ENCODE measurements around the gene FHL1. TPM values are rescaled to one million over a fixed set of nuclear protein-coding genes. Genes with fewer than 3 reads are reported as not detected.

Gene FHL1
- polyA plus RNA-seq, 1 of the 3 experiments (the other 2 are of a cell fraction): 57.8 TPM

- TF ChIP-seq TAF1 (IDR thresholded peaks at IDR 0.05; ENCODE audit: borderline replicate concordance, low read depth, low read length) (no peak), JUND (IDR thresholded peaks at IDR 0.05) (no peak), RFX5 (IDR thresholded peaks at IDR 0.05; ENCODE audit: low read length) (no peak), YY1 (IDR thresholded peaks at IDR 0.05; ENCODE audit: low read depth) (no peak)
Observed at GRCh38 chrX:136206916-136207315, 59.6 kb downstream of the FHL1 start (continued).

GRCh38 chrX:136207546-136207945, 60.2 kb downstream of the FHL1 start:
- ChIA-PET POLR2A (no interaction called here), CTCF (interaction anchor here (4.9 kb wide), 1 partner anchor 178 kb away, joined by 42 read pairs; no protein-coding TSS in a partner anchor)
- no peak overlapping the region for H3K4me2 ChIP-seq

GRCh38 chrX:136209016-136209738, 61.8 kb downstream of the FHL1 start:
- H3K9ac ChIP-seq: no peak overlapping the region

More at GRCh38 chrX:136207546-136207945, 60.2 kb downstream of the FHL1 start:
- H3F3A ChIP-seq (replicated peaks; ENCODE audit: insufficient read depth): no peaks in the 10 kb centered on the region
- TF ChIP-seq YY1 (IDR thresholded peaks at IDR 0.05; ENCODE audit: low read depth) (no peak), ELF1 (IDR thresholded peaks at IDR 0.05) (no peak), RXRA (IDR thresholded peaks at IDR 0.05; ENCODE audit: borderline replicate concordance, low read depth) (no peak)
- peaks cover 0 to 24% of the 10 kb centered on the region in 2 experiments for H3K36me3 ChIP-seq (replicated peaks in 1 of 2; ENCODE audit: control insufficient read depth in 1 of 2, insufficient read depth in 2 of 2, low read length in 1 of 2)
- H4K20me1 ChIP-seq (ENCODE audit: insufficient read depth): no peaks in the 10 kb centered on the region
- H3K9me3 ChIP-seq: no peaks in the 10 kb centered on the region
- no peak overlapping the region for H2AFZ ChIP-seq (ENCODE audit: low read depth)
- DNase-seq: no peak
- H3K9ac ChIP-seq: no peak overlapping the region
- no peak overlapping the region for H3K4me3 ChIP-seq (ENCODE audit: low read depth in 2 of 2, low read length in 1 of 2)
- WGBS (ENCODE audit: low lambda C conversion rate): 80% methylated on average over 1 of the region's 4 CpGs
- no peak overlapping the region for H3K27ac ChIP-seq (ENCODE audit: low read depth in 2 of 2, low read length in 1 of 2)
- no peaks in the 10 kb centered on the region for H3K4me1 ChIP-seq (ENCODE audit: control insufficient read depth in 1 of 2, insufficient read depth in 2 of 2, low read depth in 1 of 2, low read length in 1 of 2)
- H3K79me2 ChIP-seq (ENCODE audit: insufficient read depth): no peaks in the 10 kb centered on the region
- H3K27me3 ChIP-seq (ENCODE audit: insufficient read depth): peaks cover 6% of the 10 kb centered on the region; the same call in 1 of the 2 replicates
- no peaks in the 10 kb centered on the region for H3K9me2 ChIP-seq

More at GRCh38 chrX:136209016-136209738, 61.8 kb downstream of the FHL1 start:
- ChIA-PET CTCF (interaction anchor here (0.6 to 4.9 kb wide), 12 partner anchors 9 to 324 kb away, joined by 3 to 42 read pairs (median 3); no protein-coding TSS in a partner anchor), POLR2A (interaction anchor here (1.4 kb wide), 1 partner anchor 181 kb away, joined by 3 read pairs; no protein-coding TSS in a partner anchor)
- H3K4me1 ChIP-seq (ENCODE audit: control insufficient read depth in 1 of 2, insufficient read depth in 2 of 2, low read depth in 1 of 2, low read length in 1 of 2): no peaks in the 10 kb centered on the region
- H3K36me3 ChIP-seq (replicated peaks in 1 of 2; ENCODE audit: control insufficient read depth in 1 of 2, insufficient read depth in 2 of 2, low read length in 1 of 2): peaks cover 0 to 24% of the 10 kb centered on the region in 2 experiments
- H2AFZ ChIP-seq (ENCODE audit: low read depth): no peak overlapping the region
- no peaks in the 10 kb centered on the region for H3K9me2 ChIP-seq
- no peak overlapping the region for H3K4me3 ChIP-seq (ENCODE audit: low read depth in 2 of 2, low read length in 1 of 2)
- peaks cover 6% of the 10 kb centered on the region; the same call in 1 of the 2 replicates for H3K27me3 ChIP-seq (ENCODE audit: insufficient read depth)
- no peak overlapping the region for H3K27ac ChIP-seq (ENCODE audit: low read depth in 2 of 2, low read length in 1 of 2)
- 37% methylated on average over 16 of the region's 28 CpGs for WGBS (ENCODE audit: low lambda C conversion rate)
- H3K4me2 ChIP-seq: no peak overlapping the region
- H3F3A ChIP-seq (replicated peaks; ENCODE audit: insufficient read depth): no peaks in the 10 kb centered on the region
- peak; percentile 62 for DNase-seq
- no peak for TF ChIP-seq USF1 (IDR thresholded peaks at IDR 0.05; ENCODE audit: borderline replicate concordance, low read depth)
- TF ChIP-seq SMC3 (IDR thresholded peaks at IDR 0.05; ENCODE audit: low read depth, low read length): peak; percentile 77
- peak; percentile 68 for TF ChIP-seq RAD21 (IDR thresholded peaks at IDR 0.05; ENCODE audit: low read length)
- TF ChIP-seq NFIC (IDR thresholded peaks at IDR 0.05; ENCODE audit: borderline replicate concordance): no peak
- no peak for TF ChIP-seq MAX (IDR thresholded peaks at IDR 0.05; ENCODE audit: low read depth)
- no peak for TF ChIP-seq RXRA (IDR thresholded peaks at IDR 0.05; ENCODE audit: borderline replicate concordance, low read depth)
- TF ChIP-seq CTCF (IDR thresholded peaks at IDR 0.05): peak; percentile 67
- TF ChIP-seq POLR2AphosphoS5 (IDR thresholded peaks at IDR 0.05; ENCODE audit: low read depth, low read length): no peak
- no peak for TF ChIP-seq REST (IDR thresholded peaks at IDR 0.05; ENCODE audit: low read depth, low read length)
- no peak for TF ChIP-seq YY1 (IDR thresholded peaks at IDR 0.05; ENCODE audit: low read depth)
- H3K79me2 ChIP-seq (ENCODE audit: insufficient read depth): no peaks in the 10 kb centered on the region
- no peaks in the 10 kb centered on the region for H4K20me1 ChIP-seq (ENCODE audit: insufficient read depth)
- H3K9me3 ChIP-seq: no peaks in the 10 kb centered on the region
